ENCODE results near the gene SMIM8.

DNA sequence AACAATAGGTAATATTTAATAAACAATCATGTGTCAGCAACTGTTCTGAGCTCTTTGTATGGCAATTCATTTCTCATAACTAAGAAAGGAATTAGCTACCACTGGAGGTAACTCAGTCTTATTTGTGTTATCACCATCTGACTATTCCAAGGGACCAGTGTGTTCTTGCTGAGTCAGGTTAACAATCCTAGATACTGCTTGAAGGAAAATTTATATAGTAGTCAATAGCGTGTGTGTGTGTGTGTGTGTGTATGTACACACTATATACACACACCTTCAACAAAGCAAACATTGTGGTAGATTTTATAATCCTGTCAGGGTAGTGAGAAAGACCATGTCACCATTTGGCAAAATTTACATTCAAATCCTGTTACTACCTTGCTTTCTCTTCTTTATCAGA lies 45.8 kb upstream of the SMIM8 start:
- TF ChIP-seq CTCF (IDR thresholded peaks at IDR 0.05) (no peak), POLR2A (IDR thresholded peaks at IDR 0.05) (no peak)

Data from Peyer's patch (tissue), 4 donors.